ENCODE data around the gene ATAD3A. TPM values are rescaled to one million over a fixed set of nuclear protein-coding genes. Genes with fewer than 3 reads are reported as not detected.

Gene ATAD3A
- total and polyA plus RNA-seq, 9 of the 15 experiments (the other 6 are each of a cell fraction or from before 2014, with no cell fraction given) = 0.10 to 173 (median 36.7) TPM

GRCh38 chr1:1531947-1532346 is 20.0 kb downstream of the ATAD3A start (continued):
- TF ChIP-seq SIRT6 (IDR thresholded peaks at IDR 0.05; ENCODE audit: low read depth, low read length) (no peak), XRCC3 (IDR thresholded peaks at IDR 0.05) (0 out of 2 replicates have a peak, but pooled peaks have one; percentile 36), KDM1A (IDR thresholded peaks at IDR 0.05) (no peak), KLF10 (CRISPR knock-in tag; IDR thresholded peaks at IDR 0.05) (no peak), PBX2 (CRISPR knock-in tag; IDR thresholded peaks at IDR 0.05; ENCODE audit: low read depth) (no peak), PBX2 (tag; conservative IDR thresholded peaks at IDR 0.05; ENCODE audit: low read depth) (peak; percentile 43; the same call in 1 of the 2 replicates), ARHGAP35 (IDR thresholded peaks at IDR 0.05; ENCODE audit: partially characterized antibody) (no peak), TRIM28 (IDR thresholded peaks at IDR 0.05) (peak; percentile 80), SRSF7 (optimal IDR thresholded peaks at IDR 0.05; ENCODE audit: low read depth, low read length) (no peak), HNRNPLL (IDR thresholded peaks at IDR 0.05; ENCODE audit: low read depth, low read length, poor library complexity, severe bottlenecking) (no peak), MED1 (CRISPR knock-in tag; IDR thresholded peaks at IDR 0.05; ENCODE audit: borderline replicate concordance) (no peak), ZFPM2 (CRISPR knock-in tag; IDR thresholded peaks at IDR 0.05) (no peak), TAF15 (IDR thresholded peaks at IDR 0.05; ENCODE audit: low read depth, low read length) (no peak), ZBED1 (IDR thresholded peaks at IDR 0.05) (no peak), ZNF75A (CRISPR knock-in tag; IDR thresholded peaks at IDR 0.05) (no peak), GATA2 (CRISPR knock-in tag; IDR thresholded peaks at IDR 0.05) (no peak), PHB (CRISPR knock-in tag; IDR thresholded peaks at IDR 0.05) (no peak), GMEB1 (CRISPR knock-in tag; IDR thresholded peaks at IDR 0.05) (no peak), ZNF444 (CRISPR knock-in tag; IDR thresholded peaks at IDR 0.05) (no peak), JUNB (CRISPR knock-in tag; conservative IDR thresholded peaks at IDR 0.05) (no peak), SREBF2 (CRISPR knock-in tag; IDR thresholded peaks at IDR 0.05) (no peak), NR0B1 (IDR thresholded peaks at IDR 0.05; ENCODE audit: partially characterized antibody) (no peak), ETV5 (CRISPR knock-in tag; IDR thresholded peaks at IDR 0.05; ENCODE audit: low read depth) (no peak), SREBF1 (IDR thresholded peaks at IDR 0.05; ENCODE audit: borderline replicate concordance, low read depth, low read length) (no peak), ZNF280A (IDR thresholded peaks at IDR 0.05; ENCODE audit: low read depth, partially characterized antibody) (peak; percentile 82)

All from K562 (cell line).